ENCODE data around the gene UBE2N. TPM values are rescaled to one million over a fixed set of nuclear protein-coding genes. Genes with fewer than 3 reads are reported as not detected.

Gene UBE2N
- total and polyA plus RNA-seq, 2 of the 8 experiments (the other 6 are each of a cell fraction or from before 2014, with no cell fraction given) = 108 to 225 TPM

GRCh38 chr12:93441081-93441616 lies 598 bp downstream of the UBE2N start (continued):
- no peak for TF ChIP-seq USF2 (IDR thresholded peaks at IDR 0.05; ENCODE audit: low read length)
- TF ChIP-seq MAX (IDR thresholded peaks at IDR 0.05) = 0 out of 2 replicates have a peak, but pooled peaks have one; percentile 46
- no peak for TF ChIP-seq SAP30 (IDR thresholded peaks at IDR 0.05; ENCODE audit: insufficient read depth, insufficient replicate concordance, low read length)
- no peak for TF ChIP-seq RNF2 (IDR thresholded peaks at IDR 0.05; ENCODE audit: borderline replicate concordance, low read depth, low read length, missing control alignments, poor library complexity, severe bottlenecking)
- no peak for TF ChIP-seq YY1 (IDR thresholded peaks at IDR 0.05; ENCODE audit: low read depth, low read length)
- TF ChIP-seq JUND (IDR thresholded peaks at IDR 0.05; ENCODE audit: low read length) = no peak
- TF ChIP-seq EP300 (IDR thresholded peaks at IDR 0.05; ENCODE audit: borderline replicate concordance in 1 of 2, low read depth in 2 of 2, low read length in 2 of 2) = no peak
- TF ChIP-seq SP2 (IDR thresholded peaks at IDR 0.05; ENCODE audit: low read length) = no peak
- TF ChIP-seq CREB1 (IDR thresholded peaks at IDR 0.05) = no peak
- no peak for TF ChIP-seq TAF1 (IDR thresholded peaks at IDR 0.05; ENCODE audit: low read depth, low read length)
- TF ChIP-seq GTF2F1 (IDR thresholded peaks at IDR 0.05; ENCODE audit: borderline replicate concordance, low read depth, low read length) = no peak
- TF ChIP-seq HDAC2 (IDR thresholded peaks at IDR 0.05; ENCODE audit: borderline replicate concordance in 1 of 2, low read depth in 2 of 2, low read length in 2 of 2) = peak in 1 of 2 experiments; percentile 92; a peak in 1 of 4 replicates
